Brain microvascular endothelial cell (primary cell): ENCODE results near the gene MACROD2.

ENCODE experiments used
- DNase-seq: peaks from one replicate; pipeline ENCODE4 v3.0.0-alpha.2; 2020
- H3K27ac ChIP-seq: fragments of 250-450 bp; sonication (Bioruptor Pico); 2 replicates; pipeline ENCODE4 v1.5.1; 2020; ENCODE audit warnings: mild to moderate bottlenecking, moderate library complexity
- H3K27me3 ChIP-seq: fragments of 250-450 bp; sonication (Bioruptor Pico); replicated peaks from 2 replicates; pipeline ENCODE4 v1.5.1; 2020; ENCODE audit warnings: mild to moderate bottlenecking
- H3K36me3 ChIP-seq: fragments of 250-450 bp; sonication (Bioruptor Pico); replicated peaks from 2 replicates; pipeline ENCODE4 v1.5.1; 2020; ENCODE audit warnings: mild to moderate bottlenecking
- H3K4me3 ChIP-seq: 2 replicates; pipeline ENCODE4 v1.5.1; 2011; ENCODE audit warnings: low read depth, mild to moderate bottlenecking, control low read depth, low read length, moderate library complexity
- CTCF ChIP-seq: IDR thresholded peaks from 2 replicates; pipeline ENCODE4 v1.5.1; 2011; ENCODE audit warnings: low read depth, mild to moderate bottlenecking, moderate library complexity, low read length, control low read depth, inconsistent platforms; ENCODE audit errors: missing control alignments
- in situ Hi-C: cut with HindIII; loops from 2 replicates; pipeline ENCODE4 v1.10.0; 2017; ENCODE audit warnings: low sequenced_read_pairs, low pct_ligation_motif_present

Gene MACROD2

DNA sequence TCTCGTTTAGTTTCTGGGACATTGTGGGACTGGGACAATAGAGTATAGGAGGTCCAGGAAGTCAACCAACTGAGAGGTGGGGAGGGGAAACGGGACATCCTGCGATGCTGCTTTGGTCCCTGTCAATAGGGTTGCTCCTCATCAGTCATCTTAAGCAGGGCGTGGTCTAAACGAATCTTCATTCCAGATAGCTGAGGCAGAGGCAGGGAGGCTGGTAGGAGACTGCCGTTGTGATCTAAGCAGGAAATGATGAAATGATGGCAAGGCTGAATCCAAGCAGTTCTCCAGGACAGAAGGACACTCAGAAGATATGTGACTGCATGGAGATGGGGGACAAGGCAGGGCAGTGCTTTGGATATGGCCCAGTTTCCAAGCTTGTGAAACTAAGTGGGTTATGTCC, 1624.5 kb downstream of the MACROD2 start:
- no peaks in the 10 kb centered on the region for H3K36me3 ChIP-seq
- no peak for DNase-seq
- no peaks in the 10 kb centered on the region for H3K27me3 ChIP-seq
- no peak for TF ChIP-seq CTCF
- no peak overlapping the region for H3K27ac ChIP-seq
- H3K4me3 ChIP-seq = no peak overlapping the region
- in situ Hi-C loops = no loop called here

DNA sequence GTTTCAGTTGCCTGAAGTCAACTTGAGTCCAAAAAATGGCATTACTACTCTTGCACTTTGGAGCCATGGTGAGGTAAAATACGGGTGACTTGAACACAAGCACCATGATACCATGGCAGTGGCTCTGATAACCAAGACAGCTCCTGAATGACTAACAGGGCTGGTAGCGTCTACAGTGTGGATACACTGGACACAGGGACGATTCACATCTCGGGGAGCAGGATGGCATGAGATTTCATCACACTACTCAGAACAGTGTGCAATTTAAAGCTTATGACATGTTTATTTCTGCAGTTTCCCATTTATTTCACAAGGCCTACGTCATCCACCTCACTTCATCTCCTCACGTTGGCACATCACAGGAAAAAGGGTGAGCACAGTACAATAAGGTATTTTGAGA, 1627.1 kb downstream of the MACROD2 start:
- DNase-seq = no peak
- Histone ChIP-seq H3K27ac (no peak overlapping the region), H3K27me3 (no peaks in the 10 kb centered on the region), H3K36me3 (no peaks in the 10 kb centered on the region), H3K4me3 (no peak overlapping the region)
- TF ChIP-seq CTCF = no peak
- in situ Hi-C loops = no loop called here

DNA sequence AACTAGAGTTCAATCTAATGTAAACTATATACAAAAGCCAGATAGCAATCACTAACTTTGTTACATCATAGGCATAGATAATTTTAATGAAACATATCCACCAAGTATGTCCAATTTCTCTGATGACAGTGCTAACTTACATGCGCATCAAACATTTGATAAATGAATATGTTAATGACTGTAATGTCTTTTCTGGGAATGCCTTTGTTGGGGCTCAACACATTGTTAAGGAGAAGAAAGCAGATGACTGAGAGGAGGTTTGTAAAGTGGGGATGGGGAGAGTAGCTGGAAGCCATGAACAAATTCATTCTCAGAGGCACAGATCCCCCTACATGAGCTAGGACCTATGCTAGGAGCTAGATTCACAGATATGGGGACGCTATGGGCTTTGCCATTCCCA, 1627.9 kb downstream of the MACROD2 start:
- DNase-seq = no peak
- Histone ChIP-seq H3K4me3 (no peak overlapping the region), H3K27me3 (no peaks in the 10 kb centered on the region), H3K36me3 (no peaks in the 10 kb centered on the region), H3K27ac (no peak overlapping the region)
- TF ChIP-seq CTCF = no peak
- in situ Hi-C loops = no loop called here

DNA sequence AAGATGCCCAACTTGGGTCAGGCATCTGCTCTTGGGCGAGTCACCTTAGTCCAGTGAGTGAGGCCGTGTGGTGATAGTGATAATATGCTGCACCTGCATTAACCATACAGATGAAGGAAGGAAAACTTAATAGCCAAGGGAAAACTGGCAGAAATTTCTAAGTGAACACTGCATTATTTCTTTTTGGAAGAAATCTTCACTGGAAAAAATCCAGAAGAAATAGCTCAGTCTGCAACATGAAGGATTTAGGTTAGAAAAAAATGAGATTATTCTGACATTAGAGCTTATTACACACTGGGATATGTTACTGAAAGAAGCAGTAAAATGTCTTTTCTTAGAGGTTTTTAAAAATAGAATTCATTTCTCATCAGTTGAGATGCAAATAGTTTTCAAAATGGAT, 1630.7 kb downstream of the MACROD2 start:
- Histone ChIP-seq H3K4me3 (no peak overlapping the region), H3K27ac (no peak overlapping the region), H3K27me3 (no peaks in the 10 kb centered on the region), H3K36me3 (no peaks in the 10 kb centered on the region)
- no peak for TF ChIP-seq CTCF
- DNase-seq = no peak
- in situ Hi-C loops = no loop called here

- TF ChIP-seq CTCF = no peak
- no peak overlapping the region for H3K4me3 ChIP-seq
- in situ Hi-C loops = no loop called here
- no peak for DNase-seq
- no peak overlapping the region for H3K27ac ChIP-seq
- no peaks in the 10 kb centered on the region for H3K36me3 ChIP-seq
- no peaks in the 10 kb centered on the region for H3K27me3 ChIP-seq
These were observed 1631.8 kb downstream of the MACROD2 start for GRCh38 chr20:15627089-15627488.

DNA sequence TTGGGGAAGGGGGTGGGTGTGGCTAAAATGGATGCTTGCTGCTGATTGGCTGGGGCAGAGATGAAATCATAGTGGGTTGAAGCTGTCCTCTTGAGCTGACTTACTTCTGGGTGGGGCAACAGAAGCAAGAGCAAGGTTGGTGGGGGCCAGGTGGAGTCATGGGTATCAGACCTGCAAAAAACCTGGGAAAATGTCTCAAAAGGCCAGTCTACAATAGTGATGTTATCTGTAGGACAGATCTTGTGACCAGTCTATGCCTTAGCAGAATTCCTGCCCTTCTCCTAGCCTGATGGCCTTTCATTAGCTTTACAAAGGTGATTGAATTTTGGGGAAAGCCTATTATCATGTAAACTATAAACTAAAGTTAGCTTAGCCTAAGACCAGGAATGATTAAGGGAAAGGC, 1632.2 kb downstream of the MACROD2 start:
- DNase-seq = no peak
- in situ Hi-C loops = no loop called here
- H3K27me3 ChIP-seq = no peaks in the 10 kb centered on the region
- H3K36me3 ChIP-seq = no peaks in the 10 kb centered on the region
- no peak for TF ChIP-seq CTCF
- no peak overlapping the region for H3K27ac ChIP-seq
- H3K4me3 ChIP-seq = no peak overlapping the region
